ENCODE measurements around the gene NACAD.
A peak's percentile ranks its signal among the peaks of the same experiment; 100 is the strongest.

Gene NACAD, protein sequence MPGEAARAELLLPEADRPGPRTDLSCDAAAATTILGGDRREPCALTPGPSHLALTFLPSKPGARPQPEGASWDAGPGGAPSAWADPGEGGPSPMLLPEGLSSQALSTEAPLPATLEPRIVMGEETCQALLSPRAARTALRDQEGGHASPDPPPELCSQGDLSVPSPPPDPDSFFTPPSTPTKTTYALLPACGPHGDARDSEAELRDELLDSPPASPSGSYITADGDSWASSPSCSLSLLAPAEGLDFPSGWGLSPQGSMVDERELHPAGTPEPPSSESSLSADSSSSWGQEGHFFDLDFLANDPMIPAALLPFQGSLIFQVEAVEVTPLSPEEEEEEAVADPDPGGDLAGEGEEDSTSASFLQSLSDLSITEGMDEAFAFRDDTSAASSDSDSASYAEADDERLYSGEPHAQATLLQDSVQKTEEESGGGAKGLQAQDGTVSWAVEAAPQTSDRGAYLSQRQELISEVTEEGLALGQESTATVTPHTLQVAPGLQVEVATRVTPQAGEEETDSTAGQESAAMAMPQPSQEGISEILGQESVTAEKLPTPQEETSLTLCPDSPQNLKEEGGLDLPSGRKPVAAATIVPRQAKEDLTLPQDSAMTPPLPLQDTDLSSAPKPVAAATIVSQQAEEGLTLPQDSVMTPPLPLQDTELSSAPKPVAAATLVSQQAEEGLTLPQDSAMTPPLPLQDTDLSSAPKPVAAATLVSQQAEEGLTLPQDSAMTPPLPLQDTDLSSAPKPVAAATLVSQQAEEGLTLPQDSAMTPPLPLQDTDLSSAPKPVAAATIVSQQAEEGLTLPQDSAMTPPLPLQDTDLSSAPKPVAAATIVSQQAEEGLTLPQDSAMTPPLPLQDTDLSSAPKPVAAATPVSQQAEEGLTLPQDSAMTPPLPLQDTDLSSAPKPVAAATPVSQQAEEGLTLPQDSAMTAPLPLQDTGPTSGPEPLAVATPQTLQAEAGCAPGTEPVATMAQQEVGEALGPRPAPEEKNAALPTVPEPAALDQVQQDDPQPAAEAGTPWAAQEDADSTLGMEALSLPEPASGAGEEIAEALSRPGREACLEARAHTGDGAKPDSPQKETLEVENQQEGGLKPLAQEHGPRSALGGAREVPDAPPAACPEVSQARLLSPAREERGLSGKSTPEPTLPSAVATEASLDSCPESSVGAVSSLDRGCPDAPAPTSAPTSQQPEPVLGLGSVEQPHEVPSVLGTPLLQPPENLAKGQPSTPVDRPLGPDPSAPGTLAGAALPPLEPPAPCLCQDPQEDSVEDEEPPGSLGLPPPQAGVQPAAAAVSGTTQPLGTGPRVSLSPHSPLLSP (N-terminal part only)

DNA sequence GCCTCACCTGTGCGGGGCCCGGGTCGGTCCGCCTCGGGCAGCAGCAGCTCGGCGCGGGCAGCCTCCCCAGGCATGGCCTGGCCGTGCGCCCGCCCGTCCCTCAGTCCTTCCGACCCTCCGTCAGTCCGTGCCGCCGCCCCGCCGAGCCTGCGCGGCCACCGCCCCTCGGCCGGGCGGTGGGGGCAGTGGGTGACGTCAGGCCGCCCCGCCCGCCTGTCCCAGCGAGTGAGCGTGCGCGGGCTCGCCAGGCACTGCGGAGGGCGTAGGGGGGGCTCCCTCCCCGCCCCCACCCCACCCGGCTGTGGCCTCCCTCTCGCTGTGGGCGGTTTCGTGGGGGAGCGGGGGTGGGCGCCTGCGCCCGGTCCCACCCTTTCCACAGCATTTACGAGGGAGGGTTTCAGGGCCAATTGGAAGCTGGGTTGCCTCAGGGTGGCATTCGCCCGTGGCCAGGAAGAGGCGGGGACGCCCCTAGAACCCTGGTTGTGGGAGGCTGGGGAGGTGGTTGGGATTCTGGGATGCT lies at the start of gene NACAD:
Gene NACAD, minus strand, starts transcription at position 149 of the 520 bp plus-strand sequence. Its CDS starts 75 bp downstream, at position 74.
- DNase-seq = no peak

DNA sequence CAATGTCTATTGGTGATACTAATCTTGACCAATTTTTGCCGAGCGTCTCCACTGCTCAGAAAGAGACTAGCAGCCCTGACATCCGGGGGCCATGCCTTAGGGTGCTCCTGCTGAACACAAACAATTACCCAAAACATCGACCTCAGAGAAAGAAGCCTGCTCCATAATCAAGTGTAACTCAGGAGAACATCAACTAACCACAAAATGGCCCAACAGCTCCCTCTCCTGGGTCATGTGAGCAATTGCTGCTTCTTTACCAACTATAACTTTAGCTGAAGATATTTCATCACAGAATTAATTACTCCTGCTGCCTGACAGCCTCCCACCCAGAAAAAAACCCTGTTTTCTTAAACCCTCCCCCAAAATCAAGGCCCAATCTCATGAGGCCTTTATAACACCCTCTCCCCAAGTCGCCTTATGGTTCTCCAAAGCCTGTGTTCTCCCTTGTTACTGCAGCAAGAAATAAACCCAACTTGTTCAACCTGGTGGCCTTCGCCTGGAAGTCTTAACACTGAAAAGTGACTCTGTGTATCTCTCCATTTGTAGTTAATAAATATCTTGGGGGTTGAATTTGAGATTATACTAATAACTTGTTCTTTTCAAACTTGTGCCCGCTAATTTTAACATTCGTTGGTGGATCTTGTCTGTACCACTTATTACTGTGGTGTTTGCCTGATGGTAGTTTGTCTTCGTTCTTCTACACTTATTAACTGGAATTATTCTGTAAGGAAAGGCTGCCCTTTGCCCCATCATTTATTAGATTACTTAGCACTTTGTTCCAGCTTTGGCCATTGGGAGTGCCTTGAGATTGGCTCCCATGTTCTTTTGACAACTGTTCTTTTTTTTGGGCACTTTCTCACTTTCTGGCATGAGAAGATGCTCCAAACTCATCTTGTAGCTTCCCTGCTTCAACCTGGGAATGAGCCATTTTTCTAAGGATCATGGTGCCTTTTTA lies 47.6 kb upstream of the NACAD start:
- peak; percentile 65 to 72 for DNase-seq

DNA sequence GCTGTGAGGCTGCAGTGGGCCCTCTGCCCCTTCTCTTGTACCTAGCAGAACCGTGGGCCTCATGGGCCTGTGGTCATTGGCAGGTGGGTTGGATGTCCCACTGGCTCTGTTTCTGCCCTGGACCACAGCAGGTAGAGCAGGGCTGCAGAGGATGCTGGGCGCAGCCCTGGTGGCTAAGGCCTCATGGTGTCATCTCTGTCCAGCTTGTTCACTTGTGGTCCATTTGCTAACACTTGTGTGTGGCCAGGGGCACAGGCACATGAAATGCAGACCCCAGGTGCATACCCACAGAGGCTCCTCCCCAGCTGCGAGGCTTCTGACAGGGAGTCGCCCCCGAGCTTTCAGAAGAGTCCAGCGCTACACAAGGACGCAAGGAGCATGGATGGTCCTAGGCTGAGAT lies 45.1 kb upstream of the NACAD start:
- no peak for DNase-seq

DNA sequence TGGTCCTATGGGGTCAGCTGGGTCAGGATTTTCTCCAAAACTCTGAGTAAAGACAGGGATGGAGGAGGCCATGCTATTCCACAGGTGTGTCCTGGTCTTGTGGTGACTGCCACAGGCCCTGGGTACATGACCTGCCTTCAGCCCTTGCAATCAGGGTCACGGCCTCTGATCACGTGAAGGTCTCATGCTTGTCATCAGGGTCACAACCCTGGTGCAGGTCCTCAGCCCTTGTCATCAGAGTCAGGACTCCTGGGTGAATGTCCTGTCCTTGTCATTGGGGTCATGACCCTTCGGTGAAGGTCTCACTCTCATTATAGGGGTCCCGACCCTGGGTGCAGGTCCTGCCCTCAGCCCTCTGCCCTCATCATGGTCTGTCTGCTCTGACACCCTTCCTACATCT lies 44.6 kb upstream of the NACAD start:
- DNase-seq = no peak

DNA sequence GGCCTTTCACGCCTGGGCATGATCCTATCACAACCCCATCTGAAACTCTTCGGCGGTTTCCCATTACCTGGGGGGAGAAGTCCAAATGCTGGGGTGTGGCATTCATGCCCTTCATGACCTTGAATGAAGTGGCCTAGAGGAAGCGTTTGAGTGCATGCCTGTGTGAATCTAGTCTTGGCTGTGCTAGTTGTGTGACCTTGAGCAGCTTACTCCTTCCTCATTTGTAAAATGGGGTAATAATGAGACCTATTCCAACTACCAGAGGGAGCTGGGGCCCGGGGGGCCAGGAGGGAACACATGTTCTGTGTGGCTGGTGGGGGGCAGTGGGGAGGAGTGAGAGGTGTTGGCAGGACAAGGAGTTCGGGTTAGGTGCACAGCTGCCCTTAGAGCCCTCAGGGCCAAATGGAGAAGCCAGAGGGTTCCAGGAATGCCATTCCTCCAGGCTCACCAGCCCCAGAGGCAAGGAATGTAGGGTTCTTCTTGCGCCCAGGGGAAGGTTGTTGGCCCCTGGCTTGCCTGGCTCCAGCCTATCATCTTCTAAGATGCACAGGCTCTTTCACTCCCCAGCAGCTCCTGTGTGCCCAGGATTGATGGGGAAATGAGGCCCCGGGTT lies 44.0 kb upstream of the NACAD start:
- DNase-seq = no peak

DNA sequence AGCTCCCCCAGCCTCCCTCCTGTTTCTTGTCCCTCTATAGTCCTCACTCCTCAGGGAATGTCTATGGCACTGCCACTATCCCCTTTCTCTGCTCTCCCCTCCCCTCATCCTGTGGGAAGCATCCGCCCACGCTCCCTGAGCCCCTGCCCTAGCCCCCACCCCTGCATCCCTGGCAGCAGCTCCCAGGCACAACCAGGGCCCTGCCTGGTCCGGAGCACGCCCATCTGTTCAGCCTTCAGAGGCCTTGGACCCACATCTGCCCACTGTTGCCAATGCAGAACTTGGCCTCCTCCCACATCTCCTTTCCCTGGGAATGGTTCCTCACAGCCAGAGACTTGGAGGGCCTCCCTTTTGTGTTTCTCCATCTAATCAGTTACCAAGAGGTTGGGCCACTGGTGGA lies 43.1 kb upstream of the NACAD start:
- no peak for DNase-seq

DNA sequence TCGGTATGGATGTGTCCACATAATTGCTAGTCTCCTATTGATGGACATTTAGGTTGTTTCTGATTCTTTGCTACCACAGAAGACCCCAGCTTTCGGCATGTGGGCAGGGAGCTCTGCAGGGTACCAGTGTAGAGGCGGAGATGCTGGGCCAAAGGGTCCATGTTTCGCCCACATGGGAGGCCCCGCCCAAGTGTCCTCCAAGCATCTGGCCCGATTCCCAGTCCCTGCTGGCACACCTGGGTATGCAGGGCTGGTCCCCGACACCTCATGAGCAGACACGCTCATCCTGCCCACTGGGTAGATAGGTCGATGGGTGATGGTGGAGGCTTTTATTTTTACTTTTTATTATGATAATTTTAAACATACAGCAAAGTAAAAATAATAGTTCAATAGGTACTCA lies 42.1 kb upstream of the NACAD start:
- DNase-seq = no peak

DNA sequence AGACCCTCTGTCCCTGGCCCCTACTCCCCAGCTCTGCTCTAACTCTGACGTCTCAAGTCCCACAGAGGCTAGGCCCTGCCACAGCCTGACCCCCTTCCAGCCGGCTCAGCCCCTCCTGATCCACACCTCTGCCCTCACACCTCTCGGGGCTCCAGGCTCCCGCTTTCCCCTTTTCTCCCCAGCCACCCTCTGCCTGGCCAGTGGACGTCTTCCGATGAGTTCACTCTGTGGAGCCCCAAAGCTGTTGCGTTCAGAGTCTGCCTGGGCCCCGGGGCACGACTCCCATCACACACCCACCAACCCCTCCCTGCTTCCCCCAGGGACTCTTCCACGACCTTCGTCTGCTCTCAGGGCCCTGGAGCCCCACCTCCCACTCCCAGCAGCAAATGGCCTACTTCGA lies 41.1 kb upstream of the NACAD start:
- DNase-seq = no peak

DNA sequence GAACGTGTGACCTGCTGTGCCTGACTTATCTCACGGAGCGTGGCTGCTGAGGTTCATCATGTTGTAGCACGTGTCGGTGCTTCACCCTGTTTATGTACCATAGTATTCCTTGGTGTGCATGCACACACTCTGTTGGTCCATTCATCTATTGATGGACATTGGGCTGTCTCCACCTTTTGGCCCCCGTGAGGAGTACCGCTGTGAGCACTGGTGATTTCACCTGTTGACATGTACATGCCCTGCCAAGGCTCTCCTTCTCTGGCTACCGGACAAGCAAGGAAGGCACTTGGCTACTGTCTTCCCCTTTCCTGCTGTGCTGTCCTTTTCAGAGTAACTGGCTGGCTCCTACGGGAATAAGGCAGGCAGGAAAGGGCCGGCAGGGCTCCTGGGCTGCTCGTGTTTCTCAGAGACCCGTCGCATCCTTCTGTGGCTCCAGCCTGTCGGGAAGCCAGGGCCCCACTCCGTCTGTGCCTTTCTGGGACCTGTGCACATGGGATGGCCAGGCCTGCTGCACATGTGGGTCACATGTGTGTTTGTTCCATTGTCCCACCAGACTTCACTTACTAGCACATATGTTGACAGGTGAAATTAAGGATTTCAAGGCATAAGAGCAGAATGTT lies 40.5 kb upstream of the NACAD start:
- no peak for DNase-seq

DNA sequence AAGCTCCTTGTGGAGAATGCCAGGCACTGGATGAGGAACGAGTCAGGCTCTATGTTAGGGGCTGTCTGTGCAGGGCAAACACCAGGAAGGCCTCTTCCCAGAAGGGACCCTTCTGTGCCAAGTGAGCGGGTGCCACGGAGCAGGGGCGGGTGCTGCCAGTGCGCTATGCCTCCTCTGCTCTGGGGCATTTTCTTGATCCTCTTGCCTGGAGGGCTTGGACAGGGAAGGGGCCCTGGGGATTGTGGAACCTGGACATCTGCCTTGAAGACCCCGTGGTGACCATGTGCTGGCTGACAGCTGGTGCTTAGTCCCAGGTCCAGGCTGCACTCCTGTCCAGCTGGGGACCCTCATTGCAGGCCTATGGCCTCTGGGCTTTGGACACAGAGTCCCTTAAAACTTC lies 38.2 kb upstream of the NACAD start:
- DNase-seq = no peak

DNA sequence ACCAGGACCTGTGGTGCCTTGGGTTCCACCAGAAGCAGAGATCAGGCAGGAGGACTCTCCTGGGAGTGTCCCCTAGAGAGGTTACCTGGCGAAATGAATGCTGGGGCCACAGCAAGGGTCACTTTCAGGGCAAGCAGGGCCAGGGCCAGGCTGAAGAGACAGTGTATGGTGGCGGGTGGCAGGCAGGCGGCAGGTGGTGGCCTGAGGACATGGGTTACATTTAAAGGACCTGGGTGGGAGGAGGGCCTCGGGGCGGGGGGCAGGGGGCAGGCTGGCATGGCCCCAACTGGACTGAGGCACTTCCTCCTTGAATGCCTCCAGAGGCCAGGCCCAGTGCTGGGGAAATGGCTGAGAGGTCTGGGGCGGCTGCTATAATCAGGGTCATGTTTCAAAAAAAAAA lies 37.4 kb upstream of the NACAD start:
- no peak for DNase-seq

DNA sequence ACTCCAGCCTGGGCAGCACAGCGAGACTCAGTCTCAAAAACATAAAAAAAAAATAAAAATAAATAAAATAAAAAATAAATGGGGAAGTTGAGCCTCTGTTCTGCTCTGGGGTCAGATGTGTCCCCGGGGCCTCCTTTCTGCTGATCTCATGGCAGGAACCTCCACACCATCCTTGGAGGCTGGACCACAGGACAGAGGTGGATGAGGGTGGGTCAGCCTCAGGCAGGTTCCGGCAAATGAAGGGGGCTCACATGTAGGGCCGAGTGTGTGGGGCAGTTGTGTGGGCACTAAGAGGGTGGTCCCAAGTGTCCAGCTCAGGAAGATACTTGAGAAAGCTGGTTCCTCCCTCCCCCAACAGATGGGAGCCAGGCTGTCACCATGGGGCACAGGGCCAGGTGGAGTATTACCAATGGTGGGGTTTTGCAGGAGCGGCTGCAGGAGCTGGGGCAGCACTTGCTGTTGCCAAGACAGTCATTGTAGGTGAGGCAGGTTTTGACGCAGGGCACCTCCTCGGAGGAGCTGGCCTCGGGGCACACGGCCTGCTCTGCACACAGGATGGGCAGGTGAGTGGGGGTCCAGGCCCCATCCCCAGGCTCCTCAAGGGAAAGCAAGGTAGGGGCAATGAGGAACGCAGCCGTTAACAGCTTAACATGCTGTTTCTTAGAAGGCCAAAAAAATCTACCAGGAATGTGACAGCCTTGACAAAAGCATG lies 36.6 kb upstream of the NACAD start:
- DNase-seq = no peak

DNA sequence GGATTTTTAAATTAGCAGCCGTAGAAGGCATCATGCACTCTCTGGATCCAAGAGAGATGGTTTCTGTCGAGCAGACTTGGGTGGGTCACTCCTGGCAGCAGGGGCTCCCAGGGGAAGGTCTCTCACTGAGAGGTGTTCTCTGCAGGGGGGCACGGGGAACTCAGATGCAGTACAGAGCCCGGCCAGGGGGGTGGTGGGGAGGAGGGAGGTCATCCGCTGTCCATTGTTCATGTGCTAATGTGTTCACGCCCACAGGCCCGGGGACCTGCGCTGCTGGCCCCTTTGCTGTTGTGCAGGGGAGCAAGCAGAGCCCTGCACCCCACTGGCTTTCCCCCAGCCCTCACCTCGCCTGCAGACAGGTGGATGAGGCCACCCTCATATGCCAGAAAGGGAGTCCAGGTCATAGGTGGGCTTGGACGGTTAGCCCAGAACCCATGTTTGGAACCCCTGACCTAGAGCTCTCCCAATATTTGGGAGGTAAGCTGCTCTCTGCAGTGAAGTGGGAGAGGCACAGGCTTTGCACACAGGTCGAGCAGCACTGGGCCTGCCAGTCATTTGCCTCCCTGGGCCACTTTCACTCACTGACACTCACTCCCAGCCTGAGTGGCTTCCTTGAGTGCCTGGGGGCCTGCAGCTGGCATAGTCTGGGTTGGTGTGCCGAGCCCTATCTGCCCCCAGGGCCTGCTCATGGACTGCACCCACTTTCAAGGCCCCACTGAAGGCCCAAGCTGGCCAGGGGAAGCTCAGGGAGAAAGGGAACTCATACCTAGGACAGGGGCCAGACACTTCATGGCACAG lies 35.3 kb upstream of the NACAD start:
- DNase-seq = no peak

DNA sequence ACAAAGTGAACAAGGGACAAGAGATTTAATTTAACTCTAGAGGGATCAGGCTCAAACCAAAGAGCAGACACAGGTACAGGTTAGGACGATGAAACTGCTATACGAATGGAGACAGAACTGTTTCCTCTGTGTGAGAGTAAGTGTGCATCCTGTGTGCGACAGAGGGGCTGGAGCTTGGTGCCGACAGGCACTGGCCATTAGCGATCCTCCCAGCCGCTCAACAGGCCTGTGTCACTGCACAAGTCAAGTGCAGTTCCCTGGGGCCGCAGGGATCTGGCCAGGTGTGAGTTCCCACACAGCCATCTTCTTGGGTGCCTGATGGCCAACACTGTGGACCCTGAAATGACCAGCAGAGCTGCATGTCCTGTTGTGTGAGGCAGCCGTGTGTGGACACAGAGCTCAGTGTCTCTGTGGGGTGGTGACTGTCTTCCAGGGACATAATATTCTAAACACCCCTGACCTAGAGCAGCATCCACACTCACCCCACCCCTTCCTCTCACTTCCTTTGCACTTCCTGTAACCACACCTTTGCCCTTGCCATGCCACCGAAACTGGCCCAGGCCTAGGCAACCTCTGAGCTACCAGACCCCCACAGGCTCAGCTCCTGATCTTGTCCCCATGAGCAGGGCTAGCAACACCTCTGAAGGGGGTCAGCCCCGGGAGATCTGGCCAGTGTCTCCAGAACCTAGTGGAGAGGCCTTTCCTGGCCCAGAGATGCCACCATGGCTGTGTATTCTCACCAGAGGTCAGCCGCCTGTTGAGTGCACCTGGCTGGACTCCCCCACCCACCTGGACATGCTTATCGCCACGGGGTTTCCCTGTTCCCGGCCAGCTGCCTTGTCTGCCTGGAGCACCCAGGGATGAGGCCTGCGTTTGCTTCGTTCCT lies 34.4 kb upstream of the NACAD start:
- no peak for DNase-seq

DNA sequence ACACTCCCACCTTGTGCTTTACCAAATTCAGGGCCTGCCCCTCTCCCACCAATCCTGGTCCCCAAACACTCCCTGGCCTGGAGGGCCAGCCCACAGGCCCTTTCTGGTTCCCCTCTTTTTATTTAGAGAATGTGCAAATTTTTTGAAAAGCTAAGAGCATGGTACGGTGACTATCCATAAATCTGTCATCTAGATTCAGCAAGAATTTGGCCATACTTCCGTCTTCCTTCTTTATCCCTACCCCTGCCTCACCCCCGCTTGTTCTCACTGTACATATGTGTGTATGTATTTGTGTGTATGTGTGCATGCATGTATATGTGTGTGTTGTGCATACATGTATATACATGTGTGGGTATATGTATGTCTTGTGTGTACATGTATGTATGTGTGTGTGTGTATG lies 30.8 kb upstream of the NACAD start:
- DNase-seq = no peak

DNA sequence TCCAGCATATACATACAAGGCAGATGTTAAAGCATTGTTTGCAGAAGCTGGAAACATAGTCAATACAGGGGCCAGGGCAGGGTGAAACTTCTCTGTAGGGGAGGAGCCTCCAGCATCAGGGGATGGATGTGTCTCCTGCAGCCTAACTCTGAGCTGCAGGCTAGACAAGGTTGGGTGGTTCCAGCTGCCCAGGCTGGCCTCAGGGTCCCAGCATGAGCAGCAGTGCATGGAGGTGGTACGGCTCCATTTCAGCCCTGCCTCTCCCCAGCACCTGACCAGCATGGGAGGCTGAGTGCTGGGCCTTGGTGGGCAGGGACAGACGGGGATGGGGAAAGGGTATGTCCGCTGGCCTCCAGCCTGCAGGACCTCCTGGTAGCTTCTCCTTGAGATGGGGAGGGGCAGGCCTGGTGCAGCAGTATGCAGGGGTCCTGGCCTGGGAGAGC lies 30.1 kb upstream of the NACAD start:
- DNase-seq = no peak

DNA sequence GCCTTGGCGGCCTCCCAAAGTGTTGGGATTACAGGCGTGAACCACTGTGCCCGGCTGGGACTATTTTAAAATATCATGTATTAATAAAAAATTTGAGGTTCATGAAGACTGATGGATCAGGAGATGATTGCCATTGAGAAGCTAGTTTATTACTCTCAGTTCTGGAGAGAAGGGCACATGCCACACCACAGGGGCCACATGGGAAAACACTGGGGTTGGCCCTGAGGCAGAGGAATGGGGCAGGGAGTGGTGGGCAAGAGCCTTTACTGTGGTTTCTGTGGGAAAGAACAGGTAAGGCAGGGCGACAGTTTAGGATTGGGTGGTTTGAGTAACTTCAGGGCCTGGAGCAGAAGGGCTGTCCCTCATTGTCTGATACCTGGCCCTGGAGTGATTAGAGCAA lies 29.5 kb upstream of the NACAD start:
- DNase-seq = no peak

DNA sequence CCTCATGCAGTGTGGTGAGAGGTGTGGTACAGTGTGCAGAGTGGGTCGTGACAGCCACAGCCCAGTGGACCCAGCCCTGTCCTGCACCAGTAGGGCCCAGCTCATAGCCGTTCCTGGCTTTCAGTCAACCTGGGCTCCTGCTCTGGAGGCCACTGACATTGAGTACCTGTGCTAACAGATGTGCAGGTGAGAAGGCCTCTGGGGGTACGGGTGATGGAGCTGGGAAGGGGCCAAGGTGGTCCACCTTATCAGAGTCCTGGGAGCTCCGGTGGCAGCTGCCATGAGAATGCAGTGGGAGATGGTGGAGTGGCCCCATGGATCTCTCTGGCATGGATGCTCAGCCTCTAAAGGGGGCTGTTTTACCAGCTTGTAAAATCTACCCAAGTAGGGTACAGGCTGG lies 28.8 kb upstream of the NACAD start:
- no peak for DNase-seq

Measured in activated CD4-positive, alpha-beta T cell treated with anti-CD3 and anti-CD28 coated beads, Interleukin-2, amount 50 U/mL, for 48 hours (primary cell).